GM12864 (cell line): ENCODE results near the gene ANKS1B.

Source experiments
- DNase-seq: peaks from one replicate; pipeline ENCODE4 v3.0.0-alpha.2; 2011; ENCODE audit warnings: low read depth
- H3K4me3 ChIP-seq: 2 replicates; pipeline ENCODE4 v1.5.1; 2011; ENCODE audit warnings: mild to moderate bottlenecking, low read depth, low read length, control low read depth
- TF ChIP-seq, protein P1 (sequence below): IDR thresholded peaks from 2 replicates; pipeline ENCODE4 v1.5.1; 2011; ENCODE audit warnings: low read depth, mild to moderate bottlenecking, moderate library complexity, low read length, control low read depth, inconsistent platforms; ENCODE audit errors: missing control alignments

Gene ANKS1B

DNA sequence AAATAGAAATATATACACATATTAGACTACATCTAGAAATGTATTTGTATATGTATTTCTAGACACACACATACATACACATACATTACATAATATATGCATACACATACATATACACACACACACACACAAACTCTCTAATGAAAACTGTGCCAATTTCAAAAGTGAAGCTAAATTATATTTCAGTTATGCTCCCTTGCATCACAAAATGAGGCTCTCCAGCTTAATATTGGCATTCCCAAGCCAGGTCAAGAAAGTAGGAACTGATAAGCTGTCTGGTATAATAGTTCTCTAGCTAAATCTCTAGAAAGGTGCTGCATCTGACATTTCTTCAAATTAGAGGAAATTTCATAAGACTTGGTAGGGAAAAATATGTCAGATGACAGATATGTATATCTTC, 280.3 kb downstream of the ANKS1B start:
- TF ChIP-seq, protein P1, sequence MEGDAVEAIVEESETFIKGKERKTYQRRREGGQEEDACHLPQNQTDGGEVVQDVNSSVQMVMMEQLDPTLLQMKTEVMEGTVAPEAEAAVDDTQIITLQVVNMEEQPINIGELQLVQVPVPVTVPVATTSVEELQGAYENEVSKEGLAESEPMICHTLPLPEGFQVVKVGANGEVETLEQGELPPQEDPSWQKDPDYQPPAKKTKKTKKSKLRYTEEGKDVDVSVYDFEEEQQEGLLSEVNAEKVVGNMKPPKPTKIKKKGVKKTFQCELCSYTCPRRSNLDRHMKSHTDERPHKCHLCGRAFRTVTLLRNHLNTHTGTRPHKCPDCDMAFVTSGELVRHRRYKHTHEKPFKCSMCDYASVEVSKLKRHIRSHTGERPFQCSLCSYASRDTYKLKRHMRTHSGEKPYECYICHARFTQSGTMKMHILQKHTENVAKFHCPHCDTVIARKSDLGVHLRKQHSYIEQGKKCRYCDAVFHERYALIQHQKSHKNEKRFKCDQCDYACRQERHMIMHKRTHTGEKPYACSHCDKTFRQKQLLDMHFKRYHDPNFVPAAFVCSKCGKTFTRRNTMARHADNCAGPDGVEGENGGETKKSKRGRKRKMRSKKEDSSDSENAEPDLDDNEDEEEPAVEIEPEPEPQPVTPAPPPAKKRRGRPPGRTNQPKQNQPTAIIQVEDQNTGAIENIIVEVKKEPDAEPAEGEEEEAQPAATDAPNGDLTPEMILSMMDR: no peak
- DNase-seq: no peak

DNA sequence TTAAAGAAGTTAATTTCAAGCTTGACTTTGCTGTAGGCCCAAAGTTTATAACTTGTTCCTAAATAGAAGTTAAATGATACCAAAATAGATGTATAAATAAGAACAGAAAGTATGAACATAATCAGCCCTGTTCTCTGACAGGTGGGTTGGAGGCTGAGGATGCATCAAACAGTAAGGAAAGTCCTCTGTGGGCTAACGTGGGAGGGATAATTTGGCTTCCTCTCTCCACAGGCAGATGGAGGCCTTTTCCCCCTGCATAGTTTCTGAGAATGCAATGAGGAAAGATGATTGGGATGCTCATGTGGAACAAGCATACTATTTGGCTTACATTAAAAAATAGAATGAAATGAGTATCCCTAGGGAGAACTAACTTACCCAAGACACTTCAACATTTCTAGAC, 280.7 kb downstream of the ANKS1B start:
- H3K4me3 ChIP-seq: no peak overlapping the region
- TF ChIP-seq, protein P1: no peak
- DNase-seq: no peak

More for the DNA sequence above, 280.3 kb downstream of the ANKS1B start:
- no peak overlapping the region for H3K4me3 ChIP-seq

DNA sequence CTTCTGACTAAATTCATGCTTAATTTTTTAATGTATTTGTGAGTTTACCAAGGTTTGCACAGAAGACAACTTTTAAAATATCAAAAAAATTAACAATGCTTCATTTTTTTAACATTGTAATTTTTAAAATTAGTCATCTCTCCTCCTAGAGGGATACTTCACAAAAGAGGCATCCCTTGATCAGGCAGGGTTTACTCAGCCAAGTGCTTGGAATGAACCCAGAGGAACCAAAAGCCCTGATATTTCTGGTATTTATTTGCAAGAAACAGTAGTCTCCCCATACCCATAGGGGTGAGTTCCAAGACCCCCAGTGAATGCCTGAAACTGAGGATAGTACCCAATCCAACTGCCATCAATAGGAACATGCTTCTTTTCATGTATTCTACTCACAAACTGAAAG, 284.7 kb downstream of the ANKS1B start:
- no peak overlapping the region for H3K4me3 ChIP-seq
- DNase-seq: no peak
- TF ChIP-seq, protein P1: no peak

DNA sequence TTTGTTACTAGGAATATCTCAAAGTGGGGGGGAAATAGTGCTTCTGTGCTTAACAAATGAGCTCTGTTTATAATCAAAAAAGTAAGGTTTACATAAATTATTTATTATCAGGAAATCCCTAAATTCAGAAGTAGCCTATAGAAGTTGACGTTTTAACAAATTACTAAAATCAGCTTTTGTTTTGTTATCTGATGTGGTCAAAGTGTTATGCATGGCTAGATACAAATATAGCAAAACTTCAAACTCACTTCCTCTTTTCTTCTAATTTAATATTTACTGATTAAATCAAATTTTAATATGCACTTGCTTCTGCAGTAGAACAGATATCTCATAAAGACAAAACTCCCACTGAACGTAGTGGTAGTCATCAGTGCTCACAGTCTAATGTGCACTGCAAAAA, 289.7 kb downstream of the ANKS1B start:
- no peak for DNase-seq
- TF ChIP-seq, protein P1: no peak
- H3K4me3 ChIP-seq: no peak overlapping the region

DNA sequence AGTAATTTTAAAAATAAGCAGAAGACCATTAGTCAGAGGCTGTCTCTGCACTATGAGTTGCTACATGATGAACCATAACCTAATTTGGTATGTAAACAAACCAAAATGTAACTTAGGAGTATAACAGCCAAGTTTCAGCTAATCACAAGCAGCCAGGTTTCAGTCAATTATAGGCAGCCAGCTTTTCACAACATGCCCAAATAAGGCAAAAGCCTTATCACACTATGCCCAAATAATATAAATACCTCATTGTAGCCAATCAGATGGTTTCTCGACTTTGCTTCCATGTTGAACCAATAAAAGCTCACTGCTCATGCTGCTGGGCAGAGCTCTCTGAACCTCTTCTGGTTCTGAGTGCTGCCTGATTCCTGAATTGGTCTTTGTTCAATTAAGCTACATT, 298.6 kb downstream of the ANKS1B start:
- H3K4me3 ChIP-seq: no peak overlapping the region
- TF ChIP-seq, protein P1: no peak
- DNase-seq: no peak

DNA sequence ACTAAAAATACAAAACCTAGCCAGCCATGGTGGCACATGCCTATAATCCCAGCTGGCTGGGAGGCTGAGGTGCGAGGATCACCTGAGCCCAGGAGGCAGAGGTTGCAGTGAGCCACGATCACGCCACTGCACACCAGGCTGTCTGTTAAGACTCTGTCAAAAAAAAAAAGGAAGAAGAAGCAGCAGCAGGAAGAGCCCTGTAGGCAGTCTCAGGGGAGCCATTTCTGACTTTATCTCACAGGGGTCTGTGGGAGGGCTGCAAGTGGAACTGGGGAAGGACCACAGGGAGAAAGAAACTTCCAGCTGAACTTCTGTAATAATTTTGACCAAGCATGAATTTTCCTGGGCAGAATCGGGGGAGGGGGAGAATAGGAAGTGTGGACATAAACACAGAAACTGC, 304.5 kb downstream of the ANKS1B start:
- TF ChIP-seq, protein P1: no peak
- H3K4me3 ChIP-seq: no peak overlapping the region
- no peak for DNase-seq

DNA sequence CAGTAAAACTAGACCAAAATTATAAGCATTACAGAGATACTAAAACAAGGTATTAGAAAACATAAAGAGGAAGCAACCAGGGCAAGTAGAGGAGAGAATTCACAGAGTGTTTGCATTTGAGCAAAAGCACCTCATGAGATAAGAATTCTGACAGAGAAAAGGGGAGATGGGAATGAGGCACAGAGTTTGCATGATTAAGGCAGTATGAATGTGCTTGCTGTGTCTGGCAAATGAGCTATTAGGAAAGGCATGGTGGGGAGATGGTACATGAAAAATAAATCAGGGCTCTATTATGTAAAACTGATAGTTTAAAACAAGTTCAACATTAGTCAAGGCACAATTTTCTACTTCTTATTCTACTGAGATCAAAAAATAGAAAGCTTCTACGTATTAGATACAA, 314.1 kb downstream of the ANKS1B start:
- no peak for DNase-seq
- TF ChIP-seq, protein P1: no peak
- H3K4me3 ChIP-seq: no peak overlapping the region
